ENCODE measurements around the gene PXT1.
"Not testable (repeated sequence)": the region's sequence is repeated elsewhere in the genome, so short reads cannot be mapped to it uniquely, and the experiment has no call there.

GRCh38 chr6:36364061-36364635 lies 78.5 kb downstream of the PXT1 start:
- not testable (repeated sequence) for TF ChIP-seq CTCF (IDR thresholded peaks at IDR 0.05); POLR2AphosphoS5 (IDR thresholded peaks at IDR 0.05; ENCODE audit: insufficient read depth in 1 of 2, low read depth in 1 of 2)

Data from vagina (tissue), 2 donors.